ENCODE measurements around the gene OGDH. TPM values are rescaled to one million over a fixed set of nuclear protein-coding genes. Genes with fewer than 3 reads are reported as not detected.

The OGDH gene
- total RNA-seq, 1 experiment from 2014 or later = 28.5 TPM

DNA sequence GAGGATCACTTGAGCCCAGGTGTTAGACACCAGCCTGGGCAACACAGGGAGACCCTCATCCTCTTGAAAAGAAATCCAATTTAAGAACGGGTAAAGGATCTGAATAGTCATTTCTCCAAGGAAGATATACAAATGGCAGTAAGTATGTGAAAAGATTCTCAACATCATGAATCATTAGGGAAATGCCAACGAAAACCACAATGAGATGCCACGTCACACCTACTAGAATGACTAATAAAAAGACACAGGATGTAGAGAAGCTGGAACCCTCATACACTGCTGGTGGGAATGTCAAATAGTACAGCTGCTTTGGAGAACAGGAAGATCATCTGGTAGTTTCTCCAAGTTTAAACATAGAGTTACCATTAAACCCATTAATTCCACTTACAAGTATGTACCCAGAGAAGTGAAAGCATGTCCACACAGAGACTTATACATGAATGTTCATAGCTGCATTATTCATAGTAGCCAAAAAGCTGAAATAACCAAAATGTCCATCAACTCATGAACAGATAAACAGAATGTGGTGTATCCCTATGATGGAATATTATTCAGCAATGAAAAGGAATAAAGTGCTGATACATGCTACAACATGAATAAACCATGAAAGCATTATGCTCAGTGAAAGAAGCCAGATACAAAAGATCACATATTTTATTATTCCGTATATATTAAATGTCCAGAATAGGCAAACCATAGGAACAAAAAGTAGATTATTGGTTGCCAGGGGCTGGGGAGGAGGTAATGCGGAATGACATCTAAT is 129.2 kb downstream of the OGDH start:
- DNase-seq (ENCODE audit: low read depth, low spot score) = peak; percentile 65
- in situ Hi-C loops (cut with HindIII; ENCODE audit: low pct_unique_long_range_greater_than_20kb, low sequenced_read_pairs) = no loop called here

DNA sequence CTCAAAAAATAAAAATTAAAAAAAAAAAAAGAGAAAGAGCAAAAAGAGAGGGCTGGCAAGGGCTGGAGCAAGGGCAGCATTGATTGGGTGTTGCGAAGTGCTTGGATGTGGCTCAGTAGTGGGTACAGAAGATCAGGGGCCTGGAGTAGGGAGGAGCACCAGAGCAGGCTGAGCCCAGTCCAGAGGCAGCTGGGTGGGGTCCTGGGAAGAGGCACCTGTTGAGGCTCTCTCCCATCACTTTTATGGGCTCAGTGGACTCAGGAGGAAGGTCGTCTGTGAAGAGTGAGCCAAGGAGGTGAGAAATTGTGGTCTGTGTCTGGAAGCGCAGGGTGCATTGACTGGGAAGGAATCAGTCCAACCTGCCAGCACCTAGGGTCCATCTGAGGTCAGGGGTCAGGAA is 130.5 kb downstream of the OGDH start:
- DNase-seq (ENCODE audit: low read depth, low spot score) = no peak
- in situ Hi-C loops (cut with HindIII; ENCODE audit: low pct_unique_long_range_greater_than_20kb, low sequenced_read_pairs) = no loop called here

DNA sequence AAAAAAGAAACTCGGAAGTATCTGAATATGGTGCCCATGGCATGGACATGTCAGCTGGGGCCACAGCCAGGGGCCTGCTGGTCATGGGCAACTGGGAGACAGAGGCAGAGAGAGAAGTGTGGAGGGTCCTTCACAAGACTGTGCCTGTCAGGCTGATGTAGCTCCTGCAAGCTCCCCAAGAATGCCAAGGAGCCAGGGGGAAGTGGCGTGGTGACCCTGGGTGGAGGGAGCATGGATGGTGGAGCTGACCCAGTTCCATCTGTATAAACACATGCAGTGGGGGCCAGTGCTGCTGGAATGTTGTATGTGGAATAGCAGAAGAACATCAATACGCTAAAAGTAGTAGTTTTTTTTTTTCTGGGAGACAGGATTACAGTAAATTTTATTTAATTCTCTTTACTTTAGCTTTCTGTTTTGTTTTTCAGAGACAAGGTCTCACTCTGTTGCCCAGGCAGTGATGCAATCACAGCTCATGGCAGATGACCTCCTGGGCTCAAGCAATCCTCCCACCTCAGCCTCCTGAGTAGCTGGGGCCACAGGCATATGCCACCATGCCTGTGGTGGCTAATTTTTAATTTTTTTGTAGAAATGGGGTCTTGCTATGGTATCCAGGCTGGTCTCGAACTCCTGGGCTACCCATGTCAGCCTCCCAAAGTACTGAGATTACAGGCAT is 131.8 kb downstream of the OGDH start:
- in situ Hi-C loops (cut with HindIII; ENCODE audit: low pct_unique_long_range_greater_than_20kb, low sequenced_read_pairs) = no loop called here
- DNase-seq (ENCODE audit: low read depth, low spot score) = no peak

DNA sequence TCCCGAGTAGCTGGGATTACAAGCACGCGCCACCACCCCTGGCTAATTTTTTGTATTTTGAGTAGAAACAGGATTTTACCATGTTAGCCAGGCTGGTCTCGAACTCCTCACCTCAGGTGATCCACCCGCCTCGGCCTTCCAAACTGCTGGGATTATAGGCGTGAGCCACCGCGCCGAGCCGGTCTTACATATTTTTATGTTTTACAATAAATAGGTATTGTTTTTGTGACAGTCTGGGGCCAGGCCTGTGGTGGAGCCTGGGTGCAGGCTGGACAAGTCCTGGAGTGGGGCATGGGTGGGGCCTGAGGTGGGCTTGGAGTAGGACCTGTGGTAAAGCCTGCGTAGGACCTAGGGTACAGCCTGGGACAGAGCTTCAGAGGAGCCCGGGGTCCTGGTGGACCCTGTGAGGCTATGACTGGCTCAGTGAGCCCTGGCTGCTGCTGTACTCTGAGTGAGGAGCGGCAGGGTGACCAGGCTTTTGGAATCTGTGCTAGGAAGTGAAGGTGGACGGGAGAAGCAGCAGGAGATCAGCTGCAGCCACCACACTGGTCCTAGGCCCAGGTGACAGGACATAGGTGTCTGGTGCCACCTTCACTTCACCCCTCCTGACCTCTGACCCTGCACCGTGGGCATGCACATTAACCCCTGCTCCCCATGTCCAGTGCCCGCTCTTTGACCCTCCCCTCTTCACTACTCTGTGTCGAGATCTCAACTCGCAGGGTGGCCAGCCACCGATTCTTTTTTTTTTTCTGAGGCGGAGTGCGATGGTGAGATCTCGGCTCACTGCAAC is 132.6 kb downstream of the OGDH start:
- DNase-seq (ENCODE audit: low read depth, low spot score) = no peak
- in situ Hi-C loops (cut with HindIII; ENCODE audit: low pct_unique_long_range_greater_than_20kb, low sequenced_read_pairs) = no loop called here

DNA sequence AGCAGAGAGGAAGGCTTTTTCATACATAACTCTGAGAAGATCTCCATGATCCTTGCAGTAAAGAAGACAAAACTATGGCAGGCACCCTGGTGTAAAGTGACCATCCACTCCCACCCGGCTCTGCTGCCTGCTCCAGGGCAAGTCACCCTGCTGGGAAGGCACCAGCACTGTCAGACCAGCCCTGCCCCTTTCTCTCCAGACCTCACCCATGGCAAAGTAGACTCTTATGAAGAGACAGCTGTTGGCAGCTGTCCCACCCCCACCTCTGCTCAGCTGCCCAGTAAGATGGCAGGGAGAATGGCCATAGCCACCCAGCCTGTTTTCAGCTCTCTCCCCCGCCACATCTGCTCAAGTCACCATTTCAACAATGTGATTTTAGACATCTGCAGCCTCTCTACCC is 133.6 kb downstream of the OGDH start:
- DNase-seq (ENCODE audit: low read depth, low spot score) = peak; percentile 28
- in situ Hi-C loops (cut with HindIII; ENCODE audit: low pct_unique_long_range_greater_than_20kb, low sequenced_read_pairs) = no loop called here

DNA sequence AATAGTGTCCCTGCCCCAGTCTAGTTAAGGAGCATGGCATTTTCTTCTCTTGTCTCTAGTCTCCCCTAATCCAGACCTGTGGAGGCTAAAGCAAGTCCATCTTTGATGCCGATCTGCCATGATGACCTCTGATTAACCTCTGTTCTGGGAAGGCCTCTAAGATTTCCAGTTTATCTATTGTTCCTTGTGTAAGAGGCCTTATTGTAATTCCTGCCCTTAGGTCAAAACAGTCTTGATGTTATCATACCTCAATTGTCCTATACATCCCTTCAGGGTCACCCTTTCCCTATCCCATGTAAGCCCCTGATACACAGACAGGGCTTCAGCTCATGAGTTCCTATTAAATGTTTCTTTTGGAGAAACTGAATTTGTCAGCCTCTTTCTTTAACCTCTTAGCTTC is 137.3 kb downstream of the OGDH start:
- DNase-seq (ENCODE audit: low read depth, low spot score) = peak; percentile 92
- in situ Hi-C loops (cut with HindIII; ENCODE audit: low pct_unique_long_range_greater_than_20kb, low sequenced_read_pairs) = no loop called here

DNA sequence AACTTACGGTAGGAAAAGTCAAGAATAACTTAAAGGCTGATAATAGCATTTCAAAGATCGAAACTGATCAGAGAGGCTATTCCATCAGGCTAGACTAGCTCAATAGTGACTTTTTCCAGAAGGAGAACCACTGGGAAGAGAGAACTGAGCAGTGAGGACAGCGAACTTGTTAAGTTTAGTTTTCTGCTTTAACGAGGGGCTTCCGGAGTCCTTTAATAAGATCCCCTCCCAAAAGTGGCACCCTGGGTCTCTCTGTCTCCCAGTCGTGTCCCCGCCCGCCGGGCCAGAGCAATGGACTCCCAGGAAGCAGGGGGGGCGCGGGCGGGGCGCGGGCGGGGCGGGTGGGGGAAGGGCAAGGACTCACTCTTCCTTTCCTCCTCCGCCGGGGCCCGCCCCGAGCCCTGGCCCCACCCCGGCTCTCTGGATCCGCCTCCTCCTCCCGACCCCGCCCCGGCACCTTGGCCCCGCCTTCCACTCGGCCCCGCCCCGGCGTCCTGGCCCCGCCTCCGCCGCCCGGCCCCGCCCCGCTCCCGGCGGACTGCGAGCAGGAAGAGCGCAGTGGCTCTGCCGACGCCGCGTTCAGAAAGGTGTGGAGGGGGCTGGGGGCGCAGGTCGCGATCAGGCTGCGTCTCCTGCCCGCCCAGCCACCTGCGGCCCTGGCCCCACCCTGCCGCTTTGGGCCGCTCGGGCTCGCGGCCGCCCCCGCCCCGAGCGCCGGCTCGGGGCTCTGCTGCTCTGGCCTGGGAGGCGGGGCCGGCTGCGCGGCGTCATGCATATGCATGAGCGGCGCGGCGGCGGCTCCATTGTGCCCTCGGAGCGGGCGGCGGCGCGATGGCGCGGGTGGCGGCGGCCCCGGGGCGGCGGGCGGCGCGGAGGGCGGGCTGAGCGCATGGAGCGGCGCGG is 141.9 kb downstream of the OGDH start, which contains the start of gene ZMIZ2:
Gene ZMIZ2, plus strand, starts transcription at position 803 of the 903 bp plus-strand sequence. CDS start 7,403 bp downstream, outside the sequence.
- DNase-seq (ENCODE audit: low read depth, low spot score) = peak; percentile 92
- in situ Hi-C loops (cut with HindIII; ENCODE audit: low pct_unique_long_range_greater_than_20kb, low sequenced_read_pairs) = no loop called here

DNA sequence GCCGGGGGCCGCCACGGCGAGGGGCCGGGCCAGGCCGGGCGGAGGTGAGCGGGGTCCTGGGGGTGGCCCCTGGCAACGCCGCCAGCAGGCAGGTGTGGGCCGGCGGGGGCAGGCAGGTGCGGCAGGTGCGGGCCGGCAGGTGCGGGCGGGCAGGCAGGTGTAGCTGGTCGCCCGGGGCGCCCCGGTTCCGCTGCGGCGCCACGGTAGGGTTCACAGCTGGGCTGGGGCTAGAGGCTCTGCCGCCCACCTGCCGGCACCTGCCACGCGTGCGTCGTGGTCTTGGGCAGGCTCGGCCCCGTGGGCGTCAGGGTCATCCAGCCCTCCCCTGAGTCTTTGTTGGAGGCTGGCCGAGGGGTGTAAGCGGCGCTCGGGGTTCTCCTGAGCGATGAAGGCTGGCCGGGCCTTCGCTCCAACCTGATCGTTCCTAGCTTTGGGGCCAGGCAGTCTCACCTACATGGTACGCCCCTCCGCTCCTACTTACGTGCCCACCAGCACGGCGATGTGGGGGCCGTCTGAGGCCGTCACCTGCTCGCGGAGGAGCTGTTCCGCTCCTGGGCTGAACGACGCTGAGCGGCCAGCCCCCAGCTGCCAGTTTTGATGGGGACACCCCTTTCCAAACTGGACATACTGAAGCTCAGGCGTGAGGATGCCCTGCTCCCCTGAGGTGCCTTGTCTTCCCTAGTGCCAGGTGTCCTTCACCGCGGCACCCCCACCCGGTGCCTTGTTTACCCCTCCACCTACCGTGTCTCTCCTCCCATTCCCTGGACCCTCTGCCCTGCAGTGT is 142.7 kb downstream of the OGDH start:
- in situ Hi-C loops (cut with HindIII; ENCODE audit: low pct_unique_long_range_greater_than_20kb, low sequenced_read_pairs) = no loop called here
- DNase-seq (ENCODE audit: low read depth, low spot score) = no peak

DNA sequence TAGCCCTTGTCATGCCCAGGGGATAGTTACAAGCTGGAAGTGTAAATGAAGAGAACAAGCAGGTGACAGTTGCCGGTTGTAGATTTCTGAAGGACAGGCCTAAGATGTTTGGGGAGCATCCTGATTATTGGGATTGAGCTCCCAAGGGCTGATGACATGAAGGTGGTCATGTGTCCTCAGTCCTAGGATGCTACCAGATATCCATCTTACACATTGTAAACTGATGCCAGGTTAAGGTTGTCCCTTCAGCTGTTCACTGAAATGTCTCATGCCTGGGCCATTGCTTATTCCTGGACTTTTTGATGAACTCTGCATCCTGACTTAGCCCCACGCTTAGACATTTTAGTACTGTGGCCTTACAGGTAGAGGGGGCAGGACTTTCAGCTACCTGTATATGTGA is 143.6 kb downstream of the OGDH start:
- in situ Hi-C loops (cut with HindIII; ENCODE audit: low pct_unique_long_range_greater_than_20kb, low sequenced_read_pairs) = no loop called here
- no peak for DNase-seq (ENCODE audit: low read depth, low spot score)

DNA sequence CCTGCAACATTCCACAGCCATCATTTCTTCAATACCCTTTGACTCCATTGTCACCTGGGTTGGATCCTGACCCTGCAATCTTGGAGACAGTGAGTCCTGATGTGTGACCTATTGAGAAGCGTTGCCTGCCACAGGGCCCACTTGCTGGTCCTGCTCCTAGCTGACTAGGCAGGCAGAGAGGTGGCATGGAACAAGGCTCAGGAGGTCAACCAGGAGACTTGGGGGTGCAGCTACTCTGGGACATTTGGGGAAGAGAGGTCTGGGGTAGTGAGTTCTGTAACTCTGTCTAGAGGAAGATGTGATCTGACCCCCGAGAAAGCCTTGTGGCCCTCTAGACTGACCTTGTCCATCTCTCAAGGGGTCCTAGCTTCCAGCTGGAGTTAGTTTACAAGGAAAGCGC is 144.0 kb downstream of the OGDH start:
- in situ Hi-C loops (cut with HindIII; ENCODE audit: low pct_unique_long_range_greater_than_20kb, low sequenced_read_pairs) = no loop called here

DNA sequence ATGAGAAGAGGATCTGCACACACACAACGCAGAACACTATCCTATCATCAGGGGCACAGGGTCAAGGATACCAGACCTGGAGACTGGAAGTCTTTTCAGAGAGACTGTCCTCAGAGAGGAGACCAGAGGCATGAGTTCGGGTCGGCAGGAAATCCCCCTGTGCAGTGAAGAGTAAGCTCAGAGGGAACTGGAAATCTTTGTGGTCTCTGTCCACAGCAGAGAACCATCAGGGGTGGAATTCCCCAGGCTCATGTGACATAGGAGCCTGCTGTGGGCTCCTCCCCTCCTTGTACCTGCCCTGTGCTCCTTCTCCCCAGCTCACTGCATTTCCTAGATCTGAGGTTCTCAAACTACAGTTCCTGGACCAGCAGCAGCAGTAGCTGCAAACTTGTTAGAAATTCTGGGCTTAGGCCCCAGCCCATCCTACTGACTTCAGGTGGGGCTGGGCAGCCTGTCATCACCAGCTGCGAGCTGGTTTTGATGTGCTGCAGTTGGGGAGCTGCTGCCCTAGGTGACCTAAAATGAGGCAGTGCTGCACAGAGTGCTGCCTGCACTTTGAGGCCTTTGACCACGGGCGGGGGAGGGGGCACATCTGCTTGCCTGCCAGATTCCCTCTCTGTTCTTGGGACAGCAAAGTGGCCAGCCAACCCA is 144.6 kb downstream of the OGDH start:
- no peak for DNase-seq (ENCODE audit: low read depth, low spot score)
- in situ Hi-C loops (cut with HindIII; ENCODE audit: low pct_unique_long_range_greater_than_20kb, low sequenced_read_pairs) = no loop called here

More for the DNA sequence above, 144.0 kb downstream of the OGDH start:
- no peak for DNase-seq (ENCODE audit: low read depth, low spot score)

DNA sequence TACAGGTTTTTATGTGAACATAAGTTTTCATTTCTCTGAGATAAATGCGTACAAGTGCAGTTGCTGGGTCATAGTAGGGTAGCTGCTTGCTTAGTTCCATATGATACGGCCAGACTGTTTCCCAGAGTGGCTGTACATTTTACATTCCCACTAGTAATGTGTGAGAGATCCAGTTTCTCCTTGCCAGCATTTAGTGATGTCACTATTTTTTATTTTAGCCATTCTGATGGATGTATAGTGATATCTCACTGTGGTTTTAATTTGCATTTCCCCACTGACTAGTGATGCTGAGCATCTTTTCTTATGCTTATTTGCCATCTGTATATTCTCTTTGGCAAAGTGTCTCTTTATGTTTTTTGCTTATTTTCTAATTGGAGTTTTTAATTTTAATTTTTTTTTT is 146.4 kb downstream of the OGDH start:
- in situ Hi-C loops (cut with HindIII; ENCODE audit: low pct_unique_long_range_greater_than_20kb, low sequenced_read_pairs) = no loop called here
- DNase-seq (ENCODE audit: low read depth, low spot score) = no peak

DNA sequence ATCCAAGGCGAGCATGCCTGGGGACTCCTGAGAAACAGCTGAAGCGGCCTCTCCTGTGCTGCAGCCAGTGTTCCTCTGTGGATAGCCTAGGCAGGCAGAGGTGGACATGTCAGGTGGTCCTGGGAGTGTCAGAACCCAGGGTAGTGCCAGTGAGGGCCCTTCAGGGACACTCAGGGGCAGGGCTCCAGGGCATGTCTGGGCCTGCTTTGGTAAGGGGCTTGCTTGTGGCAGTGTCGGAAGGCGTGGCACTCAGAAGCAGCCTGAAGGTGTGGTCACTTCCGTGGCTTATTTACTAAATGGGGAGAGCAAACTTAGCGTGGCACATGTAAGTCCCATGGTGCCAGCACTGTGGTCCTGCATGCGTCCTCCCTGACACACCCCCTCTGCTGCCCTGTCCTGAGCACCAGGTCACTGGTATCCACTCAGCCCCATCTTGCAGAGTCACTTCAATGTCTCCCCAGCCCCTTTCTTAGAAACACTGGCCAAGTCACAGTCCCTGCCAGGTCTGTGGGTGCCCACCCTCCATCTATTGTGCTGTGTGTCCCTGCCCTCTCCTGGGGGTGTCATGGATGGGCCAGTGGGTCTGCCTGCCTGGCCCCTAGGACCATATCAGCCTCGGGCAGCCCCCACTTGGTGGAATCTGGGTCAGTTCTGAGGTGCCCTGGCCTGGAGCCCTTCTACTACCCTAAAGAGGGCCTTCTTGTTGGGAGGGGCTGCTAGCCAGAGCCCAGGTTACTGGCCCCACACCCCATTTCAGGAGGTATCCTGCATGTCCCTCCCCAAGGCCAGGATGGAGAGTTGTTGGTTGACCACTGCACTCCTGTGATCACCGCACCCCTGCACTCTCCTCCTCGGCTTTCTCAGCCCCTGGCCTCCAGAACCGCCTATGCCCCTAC is 148.6 kb downstream of the OGDH start:
- in situ Hi-C loops (cut with HindIII; ENCODE audit: low pct_unique_long_range_greater_than_20kb, low sequenced_read_pairs) = no loop called here
- DNase-seq (ENCODE audit: low read depth, low spot score) = no peak

DNA sequence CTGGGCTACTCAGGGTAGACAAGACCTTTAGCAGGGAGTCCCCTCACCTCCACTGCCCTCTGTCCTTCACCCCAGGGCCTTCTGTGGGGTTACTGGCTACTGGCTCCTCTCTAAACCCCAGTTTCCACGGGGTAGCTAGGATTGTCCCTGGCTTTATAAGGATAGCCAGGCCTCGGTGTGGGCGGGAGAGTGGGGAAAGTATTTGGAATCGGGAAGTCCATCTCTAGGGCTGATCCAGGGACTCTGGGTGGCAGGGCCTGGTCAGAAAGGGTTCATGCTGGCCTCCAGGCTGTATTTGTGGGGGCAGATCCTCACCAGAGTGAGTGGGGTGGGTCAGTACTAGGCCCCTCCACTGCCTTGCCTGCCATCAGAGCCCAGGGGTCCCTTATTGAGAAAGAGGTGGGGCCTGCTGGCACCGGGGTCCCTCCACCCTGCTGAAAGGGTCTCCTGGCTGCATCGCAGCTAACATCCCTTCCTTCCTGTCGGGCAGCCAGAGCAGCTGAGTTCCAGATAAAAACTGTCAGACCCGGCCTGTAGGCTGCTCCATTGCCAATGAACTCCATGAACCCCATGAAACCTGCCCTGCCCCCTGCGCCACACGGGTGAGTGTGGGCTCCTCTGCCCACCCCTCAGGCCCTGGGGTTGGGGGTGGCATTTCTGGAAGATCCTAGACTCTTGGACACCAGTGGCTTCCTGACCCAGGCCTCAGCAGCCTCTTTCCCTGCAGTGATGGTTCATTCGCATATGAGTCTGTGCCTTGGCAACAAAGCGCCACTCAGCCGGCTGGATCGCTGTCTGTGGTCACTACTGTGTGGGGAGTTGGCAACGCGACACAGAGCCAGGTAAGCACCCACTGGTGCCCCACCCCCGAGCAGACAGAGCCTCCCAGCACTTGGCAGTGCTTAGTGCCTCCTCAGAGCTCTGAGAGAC is 149.5 kb downstream of the OGDH start:
- in situ Hi-C loops (cut with HindIII; ENCODE audit: low pct_unique_long_range_greater_than_20kb, low sequenced_read_pairs) = no loop called here
- no peak for DNase-seq (ENCODE audit: low read depth, low spot score)

All from SK-MEL-5 (cell line).